H1 (cell line): ENCODE results near the gene VPS11. TPM values are rescaled to one million over a fixed set of nuclear protein-coding genes. Genes with fewer than 3 reads are reported as not detected.

Source experiments
- CTCF ChIA-PET: fragments of 300-600 bp; sonication (Branson Sonifier 250); formaldehyde crosslinking; loops from one replicate; lab custom pipeline; 2021; ENCODE audit not compliant: partially characterized antibody; lab: Charles Lee
- POLR2A ChIA-PET: fragments of 300-600 bp; sonication (Branson Sonifier 250); formaldehyde crosslinking; loops from one replicate; lab custom pipeline; 2021; ENCODE audit warnings: inconsistent platforms; ENCODE audit not compliant: partially characterized antibody; lab: Charles Lee
- DNase-seq, 2 experiments: peaks; one replicate each; pipeline versions ENCODE4 v3.0.0 to v3.0.0-alpha.2; 2010 to 2022; ENCODE audit warnings: low spot score in 2 of 2, low read depth in 1 of 2, mixed read lengths in 1 of 2
- FAIRE-seq: peaks from 2 replicates; lab custom pipeline; 2011; peaks lifted over from hg19 to GRCh38; lab: Jason Lieb, UNC
- H2AFZ ChIP-seq: 2 replicates; pipeline ENCODE4 v1.8.1; 2012; ENCODE audit warnings: low read length, inconsistent platforms
- H2AK5ac ChIP-seq: 2 replicates; pipeline ENCODE4 v1.6.1; 2013; ENCODE audit warnings: low read depth, low read length
- H2BK120ac ChIP-seq: replicated peaks from 2 replicates; pipeline ENCODE3; 2013; ENCODE audit warnings: low read depth, low read length, inconsistent platforms
- H2BK12ac ChIP-seq: 2 replicates; pipeline ENCODE4 v1.6.1; 2013; ENCODE audit warnings: low read depth, low read length
- H2BK15ac ChIP-seq: 2 replicates; pipeline ENCODE4 v1.6.1; 2013; ENCODE audit warnings: low read length
- H2BK20ac ChIP-seq: 2 replicates; pipeline ENCODE4 v1.6.1; 2013; ENCODE audit warnings: low read length
- H2BK5ac ChIP-seq: 2 replicates; pipeline ENCODE4 v1.6.1; 2013; ENCODE audit warnings: low read depth, low read length
- H3K14ac ChIP-seq: 2 replicates; pipeline ENCODE4 v1.6.1; 2013; ENCODE audit warnings: inconsistent platforms; ENCODE audit not compliant: insufficient read length
- H3K18ac ChIP-seq: 2 replicates; pipeline ENCODE4 v1.6.1; 2013; ENCODE audit warnings: low read length; ENCODE audit errors: extremely low read depth
- H3K23ac ChIP-seq: 2 replicates; pipeline ENCODE4 v1.6.1; 2013; ENCODE audit warnings: inconsistent platforms; ENCODE audit not compliant: insufficient read length
- H3K23me2 ChIP-seq: 2 replicates; pipeline ENCODE4 v1.6.1; 2013; ENCODE audit warnings: low read depth, low read length
- H3K27ac ChIP-seq: 2 replicates; pipeline ENCODE4 v1.6.1; 2011; ENCODE audit warnings: low read depth, low read length, inconsistent platforms
- H3K27me3 ChIP-seq, 4 experiments: replicated peaks in 1 of 4; 1 replicate in 1 of 4; 2 replicates in 3 of 4; pipeline versions ENCODE4 v1.6.1 to v1.8.1; 2011 to 2013; ENCODE audit warnings: low read length in 3 of 4, mild to moderate bottlenecking in 3 of 4, inconsistent platforms in 2 of 4, mixed read lengths in 2 of 4, moderate library complexity in 1 of 4; ENCODE audit not compliant: control insufficient read depth in 3 of 4, insufficient read depth in 3 of 4; ENCODE audit errors: extremely low read depth in 1 of 4
- H3K36me3 ChIP-seq, 4 experiments: 2 replicates each; pipeline versions ENCODE4 v1.6.1 to v1.8.1; 2011 to 2013; ENCODE audit warnings: mild to moderate bottlenecking in 4 of 4, low read length in 3 of 4, moderate library complexity in 2 of 4, control low read depth in 1 of 4, inconsistent platforms in 1 of 4; ENCODE audit not compliant: insufficient read depth in 4 of 4, control insufficient read depth in 2 of 4
- H3K4ac ChIP-seq: replicated peaks from 2 replicates; pipeline ENCODE3; 2013; ENCODE audit warnings: low read length, low read depth, mixed read lengths, inconsistent platforms; ENCODE audit not compliant: insufficient read length
- H3K4me1 ChIP-seq, 4 experiments: replicated peaks in 1 of 4; 1 replicate in 1 of 4; 2 replicates in 3 of 4; pipeline versions ENCODE4 v1.6.1 to v1.8.1; 2011 to 2013; ENCODE audit warnings: low read length in 3 of 4, inconsistent platforms in 2 of 4, mixed read lengths in 1 of 4; ENCODE audit not compliant: insufficient read depth in 4 of 4, control insufficient read depth in 3 of 4
- H3K4me2 ChIP-seq, 2 experiments: 2 replicates each; pipeline versions ENCODE4 v1.6.1 to v1.8.1; 2011 to 2013; ENCODE audit warnings: low read depth in 2 of 2, low read length in 2 of 2, control low read depth in 1 of 2, inconsistent platforms in 1 of 2, mild to moderate bottlenecking in 1 of 2; ENCODE audit not compliant: insufficient read depth in 1 of 2
- H3K4me3 ChIP-seq, 4 experiments: fragments of 200-600, 300-600 bp in 1 of 4; sonication (generic), shearing (Covaris generic), sonication (Bioruptor Twin) in 1 of 4; 2 replicates each; pipeline versions ENCODE4 v1.5.1 to v1.8.1; 2011 to 2016; ENCODE audit warnings: low read length in 4 of 4, low read depth in 3 of 4, control low read depth in 2 of 4, inconsistent platforms in 2 of 4, mild to moderate bottlenecking in 2 of 4, mixed read lengths in 1 of 4, moderate library complexity in 1 of 4; ENCODE audit not compliant: insufficient read depth in 2 of 4; ENCODE audit errors: extremely low read depth in 1 of 4
- H3K56ac ChIP-seq: replicated peaks from 2 replicates; pipeline ENCODE3; 2013; ENCODE audit warnings: low read depth, mild to moderate bottlenecking, mixed read lengths, low read length, inconsistent platforms; ENCODE audit not compliant: insufficient read length
- H3K79me1 ChIP-seq: 2 replicates; pipeline ENCODE4 v1.6.1; 2013; ENCODE audit warnings: low read depth, low read length, control low read depth
- H3K79me2 ChIP-seq, 2 experiments: 2 replicates each; pipeline versions ENCODE4 v1.6.1 to v1.8.1; 2012 to 2013; ENCODE audit warnings: low read length in 2 of 2, mild to moderate bottlenecking in 2 of 2, inconsistent platforms in 1 of 2; ENCODE audit not compliant: insufficient read depth in 2 of 2, control insufficient read depth in 1 of 2
- H3K9ac ChIP-seq, 4 experiments: replicated peaks in 1 of 4; 1 replicate in 1 of 4; 2 replicates in 3 of 4; pipeline versions ENCODE4 v1.6.1 to v1.8.1; 2011 to 2013; ENCODE audit warnings: low read depth in 3 of 4, low read length in 3 of 4, control low read depth in 2 of 4, mild to moderate bottlenecking in 2 of 4, moderate library complexity in 2 of 4, inconsistent platforms in 1 of 4; ENCODE audit errors: extremely low read depth in 1 of 4
- H3K9me3 ChIP-seq, 2 experiments: 2 replicates each; pipeline versions ENCODE4 v1.6.1 to v1.8.1; 2012 to 2013; ENCODE audit warnings: mild to moderate bottlenecking in 2 of 2, moderate library complexity in 2 of 2, control low read depth in 1 of 2, inconsistent platforms in 1 of 2, low read depth in 1 of 2, low read length in 1 of 2, mixed read lengths in 1 of 2; ENCODE audit not compliant: insufficient read depth in 2 of 2
- H4K20me1 ChIP-seq, 2 experiments: replicated peaks in 1 of 2; 2 replicates each; pipeline versions ENCODE3 to v1.8.1; 2011 to 2013; ENCODE audit warnings: inconsistent platforms in 2 of 2, low read length in 2 of 2, mild to moderate bottlenecking in 1 of 2; ENCODE audit not compliant: insufficient read depth in 2 of 2, control insufficient read depth in 1 of 2
- H4K5ac ChIP-seq: 2 replicates; pipeline ENCODE4 v1.6.1; 2013; ENCODE audit warnings: low read length, low read depth, mixed read lengths, inconsistent platforms; ENCODE audit not compliant: insufficient read length
- H4K8ac ChIP-seq: 2 replicates; pipeline ENCODE4 v1.8.0; 2013; ENCODE audit warnings: mild to moderate bottlenecking, moderate library complexity, low read length, inconsistent platforms; ENCODE audit not compliant: insufficient read depth; ENCODE audit errors: extremely low read depth
- H4K91ac ChIP-seq: replicated peaks from 2 replicates; pipeline ENCODE3; 2013; ENCODE audit warnings: low read length, mixed read lengths, inconsistent platforms; ENCODE audit not compliant: insufficient read length
- WGBS, 2 experiments: shearing (Covaris generic) in 1 of 2; methylation state at CpG; one replicate each; pipeline versions ENCODE4 v1.1.6 to v1.1.7; 2013 to 2015; ENCODE audit warnings: low lambda C conversion rate in 2 of 2, mixed read lengths in 2 of 2, inconsistent platforms in 1 of 2, low coverage in 1 of 2, missing lambda C conversion rate in 1 of 2; ENCODE audit not compliant: insufficient replicate concordance in 2 of 2, insufficient coverage in 1 of 2, insufficient read length in 1 of 2; ENCODE audit errors: extremely low coverage in 1 of 2, missing lambda C conversion rate in 1 of 2; 5-methylcytosine and 5-hydroxymethylcytosine counted together
- polyA plus RNA-seq, 7 experiments: library from polyadenylated mRNA; depleted of rRNA in 3 of 7; stranded (reverse) in 5 of 7; unstranded in 2 of 7; fragments of >200 nt in 5 of 7; fragments of 200-250 nt in 2 of 7; gene quantifications; 1 replicate in 5 of 7; 2 replicates in 1 of 7; 4 replicates in 1 of 7; pipeline versions ENCODE4 v1.2.1 to v1.2.3, GENCODE V29; 2011 to 2013; ENCODE audit warnings: missing spikeins in 2 of 7, mixed read lengths in 2 of 7
- total RNA-seq: library from RNA; stranded (reverse); fragmentation: NEBNext Ultra II Directional; extraction: Animal tissue kit (Norgen Biotek cat#: 25700); gene quantifications from 2 replicates; pipeline ENCODE4 v1.2.1, GENCODE V29; 2021

Gene VPS11
- total and polyA plus RNA-seq, 2 of the 8 experiments (the other 6 are each of a cell fraction or from before 2014, with no cell fraction given), result 13.1 to 15.5 TPM

- ChIA-PET CTCF (interaction anchor here (0.6 to 2.0 kb wide), 8 partner anchors 11 to 207 kb away, joined by 3 to 5 read pairs (median 3); no protein-coding TSS in a partner anchor), POLR2A (interaction anchor here (0.9 to 2.1 kb wide), 3 partner anchors 9 to 22 kb away, joined by 3 to 14 read pairs (median 10); partner anchors contain the start of gene C2CD2L)
- H2AFZ ChIP-seq, result no peak overlapping the region
- FAIRE-seq (no peak), DNase-seq (no peak)
- no peak overlapping the region for H2BK120ac ChIP-seq
- H3K4ac ChIP-seq, result no peak overlapping the region
- no peak overlapping the region for H3K14ac ChIP-seq
- H3K4me2 ChIP-seq, result no peak overlapping the region
- no peak overlapping the region for H3K27ac ChIP-seq
- no peak overlapping the region for H4K91ac ChIP-seq
- 85% methylated on average over 22 of the region's 24 CpGs; no CpG with 5 or more reads in 1 of the 2 experiments for WGBS, 2 experiments
- H3K27me3 ChIP-seq, result no peaks in the 10 kb centered on the region
- no peak overlapping the region for H2AK5ac ChIP-seq
- H2BK15ac ChIP-seq, result no peak overlapping the region
- H4K5ac ChIP-seq, result no peak overlapping the region
- no peak overlapping the region; the same call in 1 of the 2 replicates for H2BK20ac ChIP-seq
- no peaks in the 10 kb centered on the region for H3K79me1 ChIP-seq
- H3K79me2 ChIP-seq, result no peaks in the 10 kb centered on the region
- no peaks in the 10 kb centered on the region for H4K20me1 ChIP-seq
- no peak overlapping the region for H2BK5ac ChIP-seq
- no peaks in the 10 kb centered on the region for H3K9me3 ChIP-seq
- no peak overlapping the region for H3K4me3 ChIP-seq
- no peak overlapping the region for H3K9ac ChIP-seq
- no peak overlapping the region for H2BK12ac ChIP-seq
- H3K23ac ChIP-seq, result no peak overlapping the region
- peaks cover 0 to 4% (median 1%) of the 10 kb centered on the region in 4 experiments; a peak in 2 of 7 replicates for H3K4me1 ChIP-seq
- H3K56ac ChIP-seq, result no peak overlapping the region
- H3K18ac ChIP-seq, result no peak overlapping the region
- H3K36me3 ChIP-seq, result no peaks in the 10 kb centered on the region; a peak in 1 of 8 replicates
- no peak overlapping the region for H4K8ac ChIP-seq
- no peaks in the 10 kb centered on the region for H3K23me2 ChIP-seq
These were observed 48.0 kb downstream of the VPS11 start for GRCh38 chr11:119115484-119116234.
